ENCODE measurements around the gene ARFGEF2. TPM values are rescaled to one million over a fixed set of nuclear protein-coding genes. Genes with fewer than 3 reads are reported as not detected.
A peak's percentile ranks its signal among the peaks of the same experiment; 100 is the strongest.

Gene ARFGEF2
- total RNA-seq, 1 donor: 47.5 TPM

DNA sequence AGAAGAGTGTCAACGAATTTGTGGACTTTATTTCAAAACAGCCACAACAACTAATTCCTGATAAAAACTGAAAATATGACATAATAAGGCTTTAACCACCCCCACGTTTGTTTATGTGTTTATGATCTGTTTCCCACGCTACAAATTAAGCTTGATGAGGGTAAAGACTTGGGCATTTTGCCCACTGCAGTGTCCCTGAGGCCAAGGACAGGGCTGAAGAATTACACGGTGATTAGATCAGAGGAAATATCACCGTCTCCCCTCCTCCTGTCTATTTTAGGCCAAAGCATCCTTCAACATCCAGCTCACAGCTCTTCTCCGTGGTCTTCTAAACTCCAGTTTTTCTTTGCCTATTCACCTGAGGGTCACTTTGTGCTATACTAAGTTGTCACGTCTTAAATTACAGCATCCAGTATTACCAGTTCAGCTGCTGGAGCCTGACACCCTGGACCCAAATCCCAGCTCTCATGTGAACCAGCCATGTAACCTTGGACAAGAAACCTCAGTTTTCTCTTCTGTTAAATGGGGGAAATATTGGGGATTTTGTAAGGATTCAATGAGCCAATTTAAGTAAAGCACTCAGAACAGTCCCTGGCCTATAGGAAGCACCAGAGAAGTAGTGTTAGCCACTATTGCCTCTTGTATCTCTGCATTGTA, 15.2 kb upstream of the ARFGEF2 start:
- DNase-seq (ENCODE audit: low read depth): no peak
- no peak for TF ChIP-seq CTCF (IDR thresholded peaks at IDR 0.05; ENCODE audit: insufficient read depth, low read depth, low read length)
- H3K4me3 ChIP-seq (ENCODE audit: low read depth, low read length): no peak overlapping the region

- no peak overlapping the region for H3K4me3 ChIP-seq (ENCODE audit: low read depth, low read length)
- TF ChIP-seq CTCF (IDR thresholded peaks at IDR 0.05; ENCODE audit: insufficient read depth, low read depth, low read length): no peak
- DNase-seq (ENCODE audit: low read depth): no peak
Observed at GRCh38 chr20:48908656-48909319, 12.7 kb upstream of the ARFGEF2 start.

DNA sequence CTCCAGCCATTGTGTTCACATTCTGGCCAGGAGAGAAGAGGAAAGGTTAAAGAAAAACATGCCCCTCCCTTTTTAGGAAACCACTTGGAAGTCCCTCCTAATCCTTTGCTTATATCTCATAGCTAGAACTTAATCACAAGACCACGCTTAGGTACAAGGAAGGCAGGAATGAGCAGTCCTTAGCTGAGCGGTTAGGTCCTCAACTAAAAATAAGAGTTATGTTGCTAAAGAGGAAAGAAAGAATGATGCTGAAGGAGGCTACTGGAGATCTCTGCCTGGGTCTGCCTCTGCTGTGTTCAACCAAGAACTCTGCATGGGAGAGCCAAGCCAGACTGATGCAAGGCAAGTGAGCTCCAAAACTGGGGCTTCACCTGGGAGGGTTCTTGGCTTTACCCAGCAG, 11.6 kb upstream of the ARFGEF2 start:
- TF ChIP-seq CTCF (IDR thresholded peaks at IDR 0.05; ENCODE audit: insufficient read depth, low read depth, low read length): no peak
- no peak overlapping the region for H3K4me3 ChIP-seq (ENCODE audit: low read depth, low read length)
- no peak for DNase-seq (ENCODE audit: low read depth)

- no peak for TF ChIP-seq CTCF (IDR thresholded peaks at IDR 0.05; ENCODE audit: insufficient read depth, low read depth, low read length)
- no peak overlapping the region for H3K4me3 ChIP-seq (ENCODE audit: low read depth, low read length)
- DNase-seq (ENCODE audit: low read depth): peak; percentile 60
Observed at GRCh38 chr20:48910347-48910781, 11.1 kb upstream of the ARFGEF2 start.

- DNase-seq (ENCODE audit: low read depth): no peak
Observed at GRCh38 chr20:48912065-48912464, 9.4 kb upstream of the ARFGEF2 start.

DNA sequence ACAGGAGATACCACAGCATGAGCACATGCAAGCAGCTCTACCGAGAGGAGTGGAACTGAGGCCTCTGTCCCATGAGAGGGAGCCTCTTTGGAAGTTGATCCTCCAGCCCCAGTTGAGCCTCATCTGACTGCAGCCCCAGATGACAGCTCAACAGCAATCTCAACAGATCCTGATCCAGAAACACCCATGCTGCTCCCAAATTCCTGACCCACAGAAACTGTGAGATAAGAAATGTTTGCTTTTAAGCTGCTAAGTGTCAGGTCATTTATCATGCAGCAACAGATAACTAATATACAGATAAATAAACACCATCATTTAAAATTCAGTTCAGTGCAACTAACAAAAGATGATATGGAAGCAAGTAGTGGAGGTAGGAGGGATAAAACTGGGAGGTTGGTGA, 4.8 kb upstream of the ARFGEF2 start:
- DNase-seq (ENCODE audit: low read depth): no peak
- no peak overlapping the region for H3K4me3 ChIP-seq (ENCODE audit: low read depth, low read length)
- no peak for TF ChIP-seq CTCF (IDR thresholded peaks at IDR 0.05; ENCODE audit: insufficient read depth, low read depth, low read length)

More at GRCh38 chr20:48912065-48912464, 9.4 kb upstream of the ARFGEF2 start:
- H3K4me3 ChIP-seq (ENCODE audit: low read depth, low read length): no peak overlapping the region
- TF ChIP-seq CTCF (IDR thresholded peaks at IDR 0.05; ENCODE audit: insufficient read depth, low read depth, low read length): no peak
